CD4-positive, alpha-beta T cell (primary cell): Measurements from ENCODE around the gene SLC1A7. TPM values are rescaled to one million over a fixed set of nuclear protein-coding genes. Genes with fewer than 3 reads are reported as not detected.
"Not testable (repeated sequence)": the region's sequence is repeated elsewhere in the genome, so short reads cannot be mapped to it uniquely, and the experiment has no call there.

ENCODE experiments used
- ATAC-seq: fragments of 200-7000 bp; cut with Tn5 transposase; one replicate; pipeline ENCODE4 v1.10.0; 2022; ENCODE audit warnings: mild to moderate bottlenecking; ENCODE audit not compliant: poor library complexity
- CTCF ChIA-PET: fragments of 350-600 bp; sonication (Branson Sonifier 250); formaldehyde crosslinking; loops from one replicate; lab custom pipeline; 2021; ENCODE audit warnings: antibody characterized with exemption, inconsistent platforms; lab: Charles Lee
- POLR2A ChIA-PET: fragments of 350-600 bp; sonication (Branson Sonifier 250); formaldehyde crosslinking; loops from one replicate; lab custom pipeline; 2021; ENCODE audit warnings: antibody characterized with exemption, inconsistent platforms; lab: Charles Lee
- DNase-seq, 14 experiments: peaks; one replicate each; pipeline ENCODE4 v3.0.0-alpha.2; 2013 to 2020; ENCODE audit warnings: mixed read lengths in 2 of 14
- H3K27ac ChIP-seq, 2 donors: one replicate each; pipeline versions ENCODE4 v1.5.1 to v1.7.0; 2013; ENCODE audit warnings: low read length in 2 of 2, low read depth in 1 of 2, mild to moderate bottlenecking in 1 of 2
- H3K27me3 ChIP-seq, 2 experiments: 1 replicate in 1 of 2; 2 replicates in 1 of 2; pipeline versions ENCODE4 v1.6.1 to v1.7.0; 2013; ENCODE audit warnings: low read length in 2 of 2, control low read depth in 1 of 2, mild to moderate bottlenecking in 1 of 2, moderate library complexity in 1 of 2; ENCODE audit not compliant: insufficient read depth in 2 of 2, control insufficient read depth in 1 of 2
- H3K36me3 ChIP-seq: one replicate; pipeline ENCODE4 v1.6.1; 2013; ENCODE audit warnings: low read length, control low read depth; ENCODE audit not compliant: insufficient read depth
- H3K4me1 ChIP-seq: one replicate; pipeline ENCODE4 v1.6.1; 2013; ENCODE audit warnings: low read length, control low read depth; ENCODE audit not compliant: insufficient read depth
- H3K4me3 ChIP-seq: one replicate; pipeline ENCODE4 v1.5.1; 2013; ENCODE audit warnings: mild to moderate bottlenecking, low read length, moderate library complexity
- H3K9me3 ChIP-seq, 2 experiments: 1 replicate in 1 of 2; 2 replicates in 1 of 2; pipeline versions ENCODE4 v1.6.1 to v1.7.0; 2013; ENCODE audit warnings: low read length in 2 of 2, mild to moderate bottlenecking in 2 of 2, control low read depth in 1 of 2, moderate library complexity in 1 of 2; ENCODE audit not compliant: control insufficient read depth in 1 of 2, insufficient read depth in 1 of 2
- H3K27ac Mint-ChIP-seq: one replicate; pipeline ENCODE4 v1.8.0; 2020; ENCODE audit warnings: mixed read lengths
- H3K27me3 Mint-ChIP-seq: one replicate; pipeline ENCODE4 v1.8.0; 2021; ENCODE audit warnings: mixed read lengths
- H3K36me3 Mint-ChIP-seq: one replicate; pipeline ENCODE4 v1.8.0; 2021; ENCODE audit warnings: low read depth, mixed read lengths
- H3K4me1 Mint-ChIP-seq: one replicate; pipeline ENCODE4 v1.8.0; 2021; ENCODE audit warnings: low read depth, mixed read lengths
- H3K4me3 Mint-ChIP-seq: one replicate; pipeline ENCODE4 v1.8.0; 2020; ENCODE audit warnings: mild to moderate bottlenecking, mixed read lengths
- H3K9me3 Mint-ChIP-seq: one replicate; pipeline ENCODE4 v1.8.0; 2020; ENCODE audit warnings: mixed read lengths
- CTCF ChIP-seq: fragments of 200-600 bp; IDR thresholded peaks from one replicate; pipeline ENCODE4 v1.8.0; 2022; ENCODE audit warnings: antibody characterized with exemption, mild to moderate bottlenecking
- intact Hi-C, 2 experiments: fragments of 100-400 bp; cut with DNase I in 1 of 2; cut with micrococcal nuclease in 1 of 2; formaldehyde crosslinking; loops; one replicate each; pipeline versions ENCODE4 v1.15.1 to v1.9.0; 2023 to 2025; cut with DNase I, micrococcal nuclease
- total RNA-seq, 174 experiments: library from RNA in 2 of 174; stranded (reverse) in 2 of 174; gene quantifications; one replicate each; pipeline ENCODE4 v1.2.3 and lab custom pipeline; 2021 to 2026

The SLC1A7 gene
- total RNA-seq, 2 experiments from 2014 or later = not detected

GRCh38 chr1:53185955-53186297, 43.5 kb upstream of the SLC1A7 start:
- H3K27me3 Mint-ChIP-seq, H3K27me3 ChIP-seq, H3K36me3 Mint-ChIP-seq, H3K4me3 ChIP-seq, CTCF ChIA-PET, intact Hi-C loops, H3K4me3 Mint-ChIP-seq, DNase-seq, H3K27ac Mint-ChIP-seq, H3K27ac ChIP-seq, ATAC-seq, H3K36me3 ChIP-seq, H3K9me3 Mint-ChIP-seq, H3K4me1 Mint-ChIP-seq, H3K4me1 ChIP-seq: not testable (repeated sequence)
- TF ChIP-seq CTCF = peak; percentile 7
- POLR2A ChIA-PET = interaction anchor here (1.6 kb wide), 1 partner anchor 10 kb away, joined by 4 read pairs; no protein-coding TSS in a partner anchor
- H3K9me3 ChIP-seq = peaks cover 0 to 11% of the 10 kb centered on the region in 2 experiments

- ATAC-seq (no peak), DNase-seq (no peak)
- peaks cover 4% of the 10 kb centered on the region for H3K4me1 ChIP-seq
- peaks cover 0 to 11% of the 10 kb centered on the region in 2 experiments for H3K9me3 ChIP-seq
- H3K4me3 ChIP-seq = no peak overlapping the region
- Mint-ChIP-seq H3K4me1 (no peaks in the 10 kb centered on the region), H3K27ac (no peak overlapping the region), H3K27me3 (no peaks in the 10 kb centered on the region), H3K9me3 (no peaks in the 10 kb centered on the region), H3K4me3 (no peak overlapping the region), H3K36me3 (no peaks in the 10 kb centered on the region)
- H3K27me3 ChIP-seq = peaks cover 0 to 2% of the 10 kb centered on the region in 2 experiments
- CTCF ChIA-PET = interaction anchor here (1.1 to 1.3 kb wide), 2 partner anchors 11 to 36 kb away, joined by 3 to 10 read pairs; no protein-coding TSS in a partner anchor
- POLR2A ChIA-PET = interaction anchor here (1.4 to 1.6 kb wide), 2 partner anchors 13 to 480 kb away, joined by 3 to 6 read pairs; partner anchors contain the start of gene CPT2
- no peak for TF ChIP-seq CTCF
- intact Hi-C loops = loop anchor here in 1 of 2 experiments (2.0 to 5.0 kb wide), 3 partner anchors 276 to 1287 kb away; no protein-coding TSS in a partner anchor
- H3K27ac ChIP-seq = no peak overlapping the region
- no peaks in the 10 kb centered on the region for H3K36me3 ChIP-seq
Measured at GRCh38 chr1:53183095-53183990, 40.9 kb upstream of the SLC1A7 start.

GRCh38 chr1:53182716-53183094, 40.3 kb upstream of the SLC1A7 start:
- Mint-ChIP-seq H3K4me1 (no peaks in the 10 kb centered on the region), H3K27ac (no peak overlapping the region), H3K27me3 (peaks cover under 1% of the 10 kb centered on the region), H3K4me3 (no peak overlapping the region), H3K36me3 (no peaks in the 10 kb centered on the region), H3K9me3 (no peaks in the 10 kb centered on the region)
- ATAC-seq (no peak), DNase-seq (no peak)
- CTCF ChIA-PET = interaction anchor here (0.6 to 1.3 kb wide), 8 partner anchors 10 to 1297 kb away, joined by 3 to 10 read pairs (median 3); no protein-coding TSS in a partner anchor
- H3K36me3 ChIP-seq = no peaks in the 10 kb centered on the region
- H3K4me1 ChIP-seq = peaks cover 4% of the 10 kb centered on the region
- peaks cover 0 to 11% of the 10 kb centered on the region in 2 experiments for H3K9me3 ChIP-seq
- intact Hi-C loops = loop anchor here in 1 of 2 experiments (2.0 to 5.0 kb wide), 3 partner anchors 275 to 1286 kb away; no protein-coding TSS in a partner anchor
- no peak overlapping the region for H3K27ac ChIP-seq
- no peak for TF ChIP-seq CTCF
- peaks cover 0 to 2% of the 10 kb centered on the region in 2 experiments for H3K27me3 ChIP-seq
- H3K4me3 ChIP-seq = no peak overlapping the region
- POLR2A ChIA-PET = interaction anchor here (1.4 to 1.6 kb wide), 2 partner anchors 13 to 479 kb away, joined by 3 to 6 read pairs; partner anchors contain the start of gene CPT2
